Measurements from ENCODE around the gene MAPK7.

The MAPK7 gene

DNA sequence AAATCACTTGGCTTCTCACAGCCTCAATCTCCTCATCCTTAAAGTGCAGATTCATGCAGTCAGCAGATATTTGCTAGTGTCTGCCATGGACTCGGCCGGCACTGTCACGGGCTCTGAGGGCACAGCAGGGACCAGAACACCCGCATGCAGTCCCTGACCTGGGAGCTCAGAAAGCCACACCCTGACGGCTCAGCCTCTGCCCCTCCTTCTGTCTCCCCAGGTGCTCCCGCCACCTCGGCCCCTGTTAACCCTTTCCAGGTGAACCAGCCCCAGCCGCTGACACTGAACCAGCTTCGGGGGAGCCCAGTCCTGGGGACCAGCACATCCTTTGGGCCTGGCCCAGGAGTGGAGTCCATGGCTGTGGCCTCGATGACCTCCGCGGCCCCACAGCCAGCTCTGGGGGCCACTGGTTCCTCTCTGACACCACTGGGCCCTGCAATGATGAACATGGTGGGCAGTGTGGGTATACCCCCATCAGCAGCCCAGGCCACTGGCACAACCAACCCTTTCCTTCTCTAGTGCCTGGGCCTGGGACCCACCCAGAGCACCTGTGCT, 44.5 kb upstream of the MAPK7 start:
- no peak overlapping the region for H3K9ac ChIP-seq (ENCODE audit: insufficient read length)
- no peak for TF ChIP-seq POLR2AphosphoS5 (IDR thresholded peaks at IDR 0.05; ENCODE audit: borderline replicate concordance, low read depth, low read length)
- no peak for TF ChIP-seq FOXP2 (optimal IDR thresholded peaks at IDR 0.05; ENCODE audit: control extremely low read depth, extremely low read length, insufficient read depth)
- TF ChIP-seq EZH2 (IDR thresholded peaks at IDR 0.05): no peak
- DNase-seq (ENCODE audit: low read depth, low spot score): no peak
- H3K9me3 ChIP-seq (ENCODE audit: low read depth, low read length): no peaks in the 10 kb centered on the region
- no peaks in the 10 kb centered on the region; the same call in 1 of the 2 replicates for H3K36me3 ChIP-seq (ENCODE audit: insufficient read depth, low read length)
- H3K4me3 ChIP-seq: no peak overlapping the region
- H3K27ac ChIP-seq: no peak overlapping the region

DNA sequence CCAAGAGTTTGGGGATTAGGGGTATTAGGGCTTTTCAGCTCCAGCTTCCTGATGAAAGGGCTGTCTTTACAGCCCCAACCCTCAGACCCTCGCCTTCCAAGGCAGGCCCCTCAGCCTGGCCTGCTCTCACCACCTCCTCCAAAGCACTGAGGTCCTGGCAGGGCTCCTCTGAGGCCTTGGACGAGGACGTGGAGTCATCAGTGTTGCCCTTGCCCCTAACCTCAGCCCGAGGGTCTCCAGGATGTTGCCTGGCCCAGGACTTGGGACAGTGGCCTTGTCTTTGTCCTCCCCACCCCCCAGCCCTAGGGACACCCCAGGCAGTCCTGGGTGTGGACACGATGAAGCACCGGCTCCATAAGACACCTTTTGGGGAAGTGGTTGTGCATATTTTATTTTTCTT, 44.0 kb upstream of the MAPK7 start:
- H3K9ac ChIP-seq (ENCODE audit: insufficient read length): no peak overlapping the region
- no peaks in the 10 kb centered on the region; the same call in 1 of the 2 replicates for H3K36me3 ChIP-seq (ENCODE audit: insufficient read depth, low read length)
- TF ChIP-seq FOXP2 (optimal IDR thresholded peaks at IDR 0.05; ENCODE audit: control extremely low read depth, extremely low read length, insufficient read depth) (no peak), POLR2AphosphoS5 (IDR thresholded peaks at IDR 0.05; ENCODE audit: borderline replicate concordance, low read depth, low read length) (no peak), EZH2 (IDR thresholded peaks at IDR 0.05) (no peak)
- DNase-seq (ENCODE audit: low read depth, low spot score): no peak
- no peak overlapping the region for H3K4me3 ChIP-seq
- H3K9me3 ChIP-seq (ENCODE audit: low read depth, low read length): no peaks in the 10 kb centered on the region
- H3K27ac ChIP-seq: no peak overlapping the region

DNA sequence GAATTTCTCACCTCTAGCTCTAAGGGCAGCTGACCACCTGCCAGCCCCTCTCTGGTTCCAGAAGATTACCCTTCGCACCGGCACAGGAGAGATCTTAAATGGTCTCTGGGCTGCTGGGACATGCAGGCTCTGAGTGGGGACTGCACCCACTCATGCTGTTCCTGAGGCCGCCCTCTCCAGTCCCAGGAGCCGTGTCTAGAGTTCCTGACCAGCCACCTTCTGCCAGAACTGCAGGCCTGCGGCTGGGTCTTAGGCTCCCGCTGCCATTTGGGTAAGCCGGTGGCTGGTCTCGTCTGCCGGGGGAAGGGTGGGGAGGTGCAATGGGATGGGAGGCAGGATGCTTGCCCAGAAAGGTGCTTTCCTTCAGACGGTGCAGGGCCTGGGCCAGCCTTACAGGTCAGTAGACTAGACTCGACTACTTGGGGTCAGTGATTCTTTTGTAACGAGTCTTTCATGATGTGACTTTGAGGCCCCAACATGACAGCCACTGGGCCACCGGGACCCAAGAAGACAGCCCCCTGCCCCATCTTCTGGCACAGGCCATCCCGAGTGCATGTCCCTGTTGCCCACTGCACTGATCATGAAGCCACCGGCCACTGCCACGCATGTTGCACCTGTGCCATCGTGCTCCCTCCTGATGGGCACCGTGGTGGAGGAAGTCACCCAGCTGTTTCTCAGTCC, 42.2 kb upstream of the MAPK7 start:
- Histone ChIP-seq H3K9me3 (ENCODE audit: low read depth, low read length) (no peaks in the 10 kb centered on the region), H3K4me3 (no peak overlapping the region), H3K27ac (no peak overlapping the region), H3K36me3 (ENCODE audit: insufficient read depth, low read length) (no peaks in the 10 kb centered on the region; the same call in 1 of the 2 replicates), H3K9ac (ENCODE audit: insufficient read length) (no peak overlapping the region)
- TF ChIP-seq FOXP2 (optimal IDR thresholded peaks at IDR 0.05; ENCODE audit: control extremely low read depth, extremely low read length, insufficient read depth): no peak
- no peak for TF ChIP-seq POLR2AphosphoS5 (IDR thresholded peaks at IDR 0.05; ENCODE audit: borderline replicate concordance, low read depth, low read length)
- no peak for TF ChIP-seq EZH2 (IDR thresholded peaks at IDR 0.05)
- no peak for DNase-seq (ENCODE audit: low read depth, low spot score)

DNA sequence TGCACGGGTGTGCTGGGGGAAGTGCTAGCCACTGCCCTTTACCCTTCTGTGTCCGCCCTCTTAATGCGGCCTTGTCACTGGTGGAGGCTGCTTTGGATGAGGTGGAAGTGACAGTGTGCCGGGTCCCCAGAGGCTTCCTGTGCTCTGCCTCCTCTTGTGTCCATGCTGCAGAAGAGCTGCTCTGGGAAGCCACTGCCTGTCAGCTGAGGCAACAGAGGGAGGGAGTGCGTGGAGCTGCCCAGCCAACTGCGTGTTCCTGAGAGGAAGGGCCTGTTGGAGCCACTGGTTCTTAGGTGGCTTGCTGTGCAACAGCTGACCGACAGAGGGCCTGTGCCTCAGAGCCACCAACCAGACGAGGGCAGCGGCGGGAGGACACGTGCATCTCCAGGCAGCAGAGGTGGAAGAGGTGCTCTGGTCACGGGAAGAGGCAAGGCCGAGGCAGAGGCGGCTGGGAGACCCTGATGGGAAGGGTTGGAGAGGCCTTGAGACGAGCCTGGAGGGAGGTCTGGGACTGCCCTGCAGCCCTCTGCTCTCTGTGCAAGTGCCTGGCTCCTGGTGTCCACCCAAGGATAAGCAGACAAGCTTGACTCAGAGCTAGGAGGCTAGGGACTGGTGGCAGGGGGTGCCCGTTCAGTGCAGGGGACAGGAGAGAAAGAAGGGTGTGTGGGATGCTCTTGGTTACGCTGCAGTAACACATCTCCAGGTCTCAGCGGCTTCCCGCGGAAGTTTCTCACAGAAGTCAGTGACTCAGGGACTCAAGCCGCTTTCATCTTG, 41.2 kb upstream of the MAPK7 start:
- TF ChIP-seq FOXP2 (optimal IDR thresholded peaks at IDR 0.05; ENCODE audit: control extremely low read depth, extremely low read length, insufficient read depth): no peak
- TF ChIP-seq POLR2AphosphoS5 (IDR thresholded peaks at IDR 0.05; ENCODE audit: borderline replicate concordance, low read depth, low read length): no peak
- TF ChIP-seq EZH2 (IDR thresholded peaks at IDR 0.05): no peak
- no peak for DNase-seq (ENCODE audit: low read depth, low spot score)
- no peak overlapping the region for H3K27ac ChIP-seq

DNA sequence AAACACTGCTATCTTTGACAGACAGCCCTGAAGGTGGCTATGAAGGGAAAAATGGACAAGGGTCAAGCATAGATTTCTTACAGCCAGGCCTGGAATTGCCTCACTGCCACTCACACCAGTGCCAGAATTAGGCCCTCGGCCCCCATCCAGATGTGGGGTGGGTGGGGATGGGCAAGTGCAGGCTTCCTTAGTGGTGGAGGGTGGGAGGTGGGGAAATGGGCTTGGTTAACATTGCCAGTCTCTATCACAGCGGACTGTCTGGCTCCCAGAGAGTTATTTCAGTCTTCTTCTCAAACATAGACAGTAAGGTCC, 40.6 kb upstream of the MAPK7 start:
- H3K27ac ChIP-seq: no peak overlapping the region
- no peaks in the 10 kb centered on the region; the same call in 1 of the 2 replicates for H3K36me3 ChIP-seq (ENCODE audit: insufficient read depth, low read length)
- no peaks in the 10 kb centered on the region for H3K9me3 ChIP-seq (ENCODE audit: low read depth, low read length)
- no peak for DNase-seq (ENCODE audit: low read depth, low spot score)
- no peak overlapping the region for H3K4me3 ChIP-seq
- no peak overlapping the region for H3K9ac ChIP-seq (ENCODE audit: insufficient read length)
- TF ChIP-seq EZH2 (IDR thresholded peaks at IDR 0.05) (no peak), POLR2AphosphoS5 (IDR thresholded peaks at IDR 0.05; ENCODE audit: borderline replicate concordance, low read depth, low read length) (no peak), FOXP2 (optimal IDR thresholded peaks at IDR 0.05; ENCODE audit: control extremely low read depth, extremely low read length, insufficient read depth) (no peak)

More for the DNA sequence above, 41.2 kb upstream of the MAPK7 start:
- Histone ChIP-seq H3K36me3 (ENCODE audit: insufficient read depth, low read length) (no peaks in the 10 kb centered on the region; the same call in 1 of the 2 replicates), H3K9me3 (ENCODE audit: low read depth, low read length) (no peaks in the 10 kb centered on the region), H3K4me3 (no peak overlapping the region), H3K9ac (ENCODE audit: insufficient read length) (no peak overlapping the region)

DNA sequence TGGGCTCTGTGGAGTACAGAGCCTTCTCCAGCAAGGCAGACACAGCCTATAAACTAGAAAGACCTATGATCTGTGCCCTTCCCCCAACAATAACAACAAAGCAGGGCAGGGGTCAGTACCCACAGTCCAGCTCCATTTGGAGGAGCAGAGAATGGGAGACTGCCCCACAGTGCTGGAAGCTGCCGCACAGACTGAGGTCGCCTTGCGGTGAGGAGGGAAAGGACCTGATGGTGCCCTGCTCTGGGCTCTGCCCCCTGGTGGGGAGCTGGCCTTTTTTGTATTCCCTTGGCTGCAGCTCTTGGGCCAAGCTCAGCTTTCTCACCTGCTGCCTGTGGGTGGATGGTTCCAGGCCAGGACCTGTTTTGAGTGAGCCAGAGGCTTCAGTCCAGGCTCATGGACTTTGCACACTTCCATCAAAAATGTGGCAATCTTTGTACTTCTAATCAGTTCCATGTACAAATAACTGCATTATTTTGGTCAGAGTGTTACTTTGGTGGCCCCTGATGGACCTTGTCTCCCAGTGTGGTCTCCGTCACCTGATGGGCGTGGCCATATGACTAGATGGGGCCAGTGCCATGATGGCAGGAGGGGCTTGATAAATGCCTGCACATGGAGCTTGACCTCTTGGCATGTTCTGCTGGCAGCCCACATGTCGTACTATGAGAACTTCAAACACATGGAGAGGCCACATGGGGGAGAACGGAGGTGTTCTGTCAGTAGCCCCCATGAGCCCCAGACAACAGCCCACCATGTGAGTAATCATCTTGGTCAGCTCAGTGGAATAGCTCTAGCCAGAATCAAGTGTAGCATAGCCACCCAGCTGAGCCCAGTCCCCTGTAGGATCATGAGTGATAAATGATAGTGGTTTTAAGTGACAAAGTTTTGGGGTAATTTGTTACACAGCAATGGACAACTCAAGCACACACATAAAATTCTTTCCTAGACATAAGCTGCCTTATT, 40.0 kb upstream of the MAPK7 start:
- no peak overlapping the region for H3K27ac ChIP-seq
- H3K36me3 ChIP-seq (ENCODE audit: insufficient read depth, low read length): no peaks in the 10 kb centered on the region; the same call in 1 of the 2 replicates
- H3K4me3 ChIP-seq: no peak overlapping the region
- no peak overlapping the region for H3K9ac ChIP-seq (ENCODE audit: insufficient read length)
- DNase-seq (ENCODE audit: low read depth, low spot score): no peak
- TF ChIP-seq FOXP2 (optimal IDR thresholded peaks at IDR 0.05; ENCODE audit: control extremely low read depth, extremely low read length, insufficient read depth): no peak
- TF ChIP-seq EZH2 (IDR thresholded peaks at IDR 0.05): no peak
- no peak for TF ChIP-seq POLR2AphosphoS5 (IDR thresholded peaks at IDR 0.05; ENCODE audit: borderline replicate concordance, low read depth, low read length)
- no peaks in the 10 kb centered on the region for H3K9me3 ChIP-seq (ENCODE audit: low read depth, low read length)

DNA sequence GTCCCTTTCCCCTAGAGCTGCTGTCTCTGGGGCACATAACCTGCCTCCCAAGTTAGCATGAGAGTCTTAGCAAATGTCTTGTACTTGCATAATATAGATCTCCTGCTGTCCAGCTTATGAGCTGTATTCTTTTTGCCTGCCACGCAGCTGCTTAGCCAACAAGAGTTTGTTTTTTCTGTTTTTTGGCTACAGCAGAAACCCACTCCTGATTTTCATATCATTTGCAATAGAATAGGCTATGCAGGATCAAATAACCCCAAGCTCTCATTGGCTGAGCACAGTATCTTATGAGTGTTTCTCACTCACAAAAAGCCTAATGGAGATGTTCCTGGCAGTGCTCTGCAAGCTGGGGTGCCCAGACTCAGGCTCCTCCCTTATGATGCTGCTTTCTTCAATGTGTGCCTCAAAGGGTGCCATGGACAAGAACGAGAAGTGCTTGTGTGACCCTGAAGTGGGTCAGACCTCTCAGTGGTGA, 38.9 kb upstream of the MAPK7 start:
- H3K4me3 ChIP-seq: no peak overlapping the region

More for the DNA sequence above, 38.9 kb upstream of the MAPK7 start:
- Histone ChIP-seq H3K9me3 (ENCODE audit: low read depth, low read length) (no peaks in the 10 kb centered on the region), H3K9ac (ENCODE audit: insufficient read length) (no peak overlapping the region), H3K27ac (no peak overlapping the region), H3K36me3 (ENCODE audit: insufficient read depth, low read length) (no peaks in the 10 kb centered on the region; the same call in 1 of the 2 replicates)
- no peak for DNase-seq (ENCODE audit: low read depth, low spot score)
- TF ChIP-seq POLR2AphosphoS5 (IDR thresholded peaks at IDR 0.05; ENCODE audit: borderline replicate concordance, low read depth, low read length) (no peak), FOXP2 (optimal IDR thresholded peaks at IDR 0.05; ENCODE audit: control extremely low read depth, extremely low read length, insufficient read depth) (no peak), EZH2 (IDR thresholded peaks at IDR 0.05) (no peak)
